ENCODE data around the gene FAM124A. TPM values are rescaled to one million over a fixed set of nuclear protein-coding genes. Genes with fewer than 3 reads are reported as not detected.

The FAM124A gene
- total RNA-seq, 1 experiment from 2014 or later: not detected

DNA sequence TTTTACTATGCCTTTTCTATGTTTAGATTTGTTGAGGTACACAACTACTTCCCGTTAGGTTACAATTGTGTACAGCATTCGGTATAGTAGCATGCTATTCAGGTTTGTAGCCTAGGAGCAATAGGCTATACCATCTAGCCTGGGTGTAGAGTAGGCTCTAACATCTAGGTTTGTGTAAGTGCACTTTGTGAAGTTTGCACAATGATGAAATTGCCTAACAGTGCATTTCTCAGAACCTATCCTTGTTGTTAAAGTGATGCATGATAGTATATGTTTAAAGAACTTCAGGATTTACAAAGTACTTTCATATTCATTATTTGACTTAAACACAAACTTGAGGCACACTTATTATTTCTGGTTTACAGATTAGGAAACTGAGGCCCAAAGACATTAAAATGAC lies 105.8 kb downstream of the FAM124A start:
- H3K27me3 ChIP-seq (ENCODE audit: insufficient read depth, low read depth): peaks cover 3% of the 10 kb centered on the region
- no peaks in the 10 kb centered on the region for H3K36me3 ChIP-seq (ENCODE audit: low read depth)
- H2AFZ ChIP-seq: no peak overlapping the region
- POLR2A ChIA-PET (ENCODE audit: unreplicated experiment): no interaction called here
- H3K4me1 ChIP-seq (replicated peaks; ENCODE audit: insufficient read depth): no peaks in the 10 kb centered on the region
- intact Hi-C loops (cut with micrococcal nuclease; ENCODE audit: unreplicated experiment): no loop called here
- CTCF ChIA-PET: no interaction called here
- no peak overlapping the region for H3K4me2 ChIP-seq
- H3K4me3 ChIP-seq: no peak overlapping the region
- TF ChIP-seq, protein P1, sequence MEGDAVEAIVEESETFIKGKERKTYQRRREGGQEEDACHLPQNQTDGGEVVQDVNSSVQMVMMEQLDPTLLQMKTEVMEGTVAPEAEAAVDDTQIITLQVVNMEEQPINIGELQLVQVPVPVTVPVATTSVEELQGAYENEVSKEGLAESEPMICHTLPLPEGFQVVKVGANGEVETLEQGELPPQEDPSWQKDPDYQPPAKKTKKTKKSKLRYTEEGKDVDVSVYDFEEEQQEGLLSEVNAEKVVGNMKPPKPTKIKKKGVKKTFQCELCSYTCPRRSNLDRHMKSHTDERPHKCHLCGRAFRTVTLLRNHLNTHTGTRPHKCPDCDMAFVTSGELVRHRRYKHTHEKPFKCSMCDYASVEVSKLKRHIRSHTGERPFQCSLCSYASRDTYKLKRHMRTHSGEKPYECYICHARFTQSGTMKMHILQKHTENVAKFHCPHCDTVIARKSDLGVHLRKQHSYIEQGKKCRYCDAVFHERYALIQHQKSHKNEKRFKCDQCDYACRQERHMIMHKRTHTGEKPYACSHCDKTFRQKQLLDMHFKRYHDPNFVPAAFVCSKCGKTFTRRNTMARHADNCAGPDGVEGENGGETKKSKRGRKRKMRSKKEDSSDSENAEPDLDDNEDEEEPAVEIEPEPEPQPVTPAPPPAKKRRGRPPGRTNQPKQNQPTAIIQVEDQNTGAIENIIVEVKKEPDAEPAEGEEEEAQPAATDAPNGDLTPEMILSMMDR (conservative IDR thresholded peaks at IDR 0.05): no peak
- TF ChIP-seq EZH2 (IDR thresholded peaks at IDR 0.05; ENCODE audit: low read depth): no peak
- no peak overlapping the region for H3K27ac ChIP-seq
- H3F3A ChIP-seq (ENCODE audit: insufficient read depth, low read depth): no peaks in the 10 kb centered on the region
- H3K9me2 ChIP-seq (ENCODE audit: insufficient read depth): no peaks in the 10 kb centered on the region; the same call in 1 of the 2 replicates
- no peaks in the 10 kb centered on the region for H3K79me2 ChIP-seq (ENCODE audit: low read depth)
- DNase-seq: no peak
- no TSS peak for BruUV-seq (replicated peaks)
- no peaks in the 10 kb centered on the region for H3K9me3 ChIP-seq (ENCODE audit: insufficient read depth, low read depth)
- no peaks in the 10 kb centered on the region for H4K20me1 ChIP-seq (ENCODE audit: insufficient read depth)

DNA sequence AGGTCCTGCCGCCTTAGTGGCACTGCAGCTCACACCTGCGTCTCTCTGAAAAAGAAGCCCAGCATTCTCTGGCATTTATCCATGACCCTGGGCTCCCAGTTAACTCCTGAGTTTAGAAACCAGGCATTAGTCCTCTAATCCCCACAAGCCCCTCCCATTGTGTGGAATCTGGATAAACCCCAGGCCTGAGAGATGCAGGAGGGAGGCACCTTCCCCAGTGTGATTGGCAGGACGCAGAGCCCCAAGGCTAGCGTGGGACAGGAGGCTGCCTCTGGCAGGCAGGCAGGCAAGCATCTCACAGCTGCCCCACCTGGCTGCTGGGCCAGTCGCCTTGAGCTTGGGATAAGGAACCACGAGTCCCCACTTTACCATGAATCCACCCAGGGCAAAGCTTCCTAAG lies 106.3 kb downstream of the FAM124A start:
- no peaks in the 10 kb centered on the region for H4K20me1 ChIP-seq (ENCODE audit: insufficient read depth)
- TF ChIP-seq, protein P1 (conservative IDR thresholded peaks at IDR 0.05): no peak
- TF ChIP-seq EZH2 (IDR thresholded peaks at IDR 0.05; ENCODE audit: low read depth): no peak
- peaks cover 3% of the 10 kb centered on the region for H3K27me3 ChIP-seq (ENCODE audit: insufficient read depth, low read depth)
- no peaks in the 10 kb centered on the region for H3K9me3 ChIP-seq (ENCODE audit: insufficient read depth, low read depth)
- H2AFZ ChIP-seq: no peak overlapping the region
- H3F3A ChIP-seq (ENCODE audit: insufficient read depth, low read depth): no peaks in the 10 kb centered on the region
- ChIA-PET CTCF (no interaction called here), POLR2A (ENCODE audit: unreplicated experiment) (no interaction called here)
- no peaks in the 10 kb centered on the region; the same call in 1 of the 2 replicates for H3K9me2 ChIP-seq (ENCODE audit: insufficient read depth)
- H3K4me1 ChIP-seq (replicated peaks; ENCODE audit: insufficient read depth): no peaks in the 10 kb centered on the region
- no peaks in the 10 kb centered on the region for H3K79me2 ChIP-seq (ENCODE audit: low read depth)
- no peak overlapping the region for H3K4me2 ChIP-seq
- H3K4me3 ChIP-seq: no peak overlapping the region
- no peak overlapping the region for H3K27ac ChIP-seq
- BruUV-seq (replicated peaks): no TSS peak
- H3K36me3 ChIP-seq (ENCODE audit: low read depth): no peaks in the 10 kb centered on the region
- DNase-seq: no peak
- intact Hi-C loops (cut with micrococcal nuclease; ENCODE audit: unreplicated experiment): no loop called here

DNA sequence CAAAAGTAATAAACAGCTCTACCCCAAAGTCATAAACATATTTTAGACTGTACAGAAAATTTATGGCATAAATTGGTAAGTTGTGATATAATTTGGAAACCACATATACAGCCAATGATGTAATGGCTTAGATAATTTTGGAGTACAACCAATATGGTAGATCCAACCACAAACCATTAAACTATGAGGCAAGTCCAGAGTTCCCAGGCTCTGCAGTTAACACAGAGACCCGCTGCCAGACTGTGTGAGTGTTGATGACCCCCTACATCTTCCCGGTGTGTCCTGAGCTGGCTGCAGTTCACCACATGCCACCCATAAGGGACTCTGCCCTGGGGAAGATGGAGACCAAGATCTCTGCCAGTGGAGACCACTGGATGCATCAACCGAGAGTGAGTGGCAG lies 107.4 kb downstream of the FAM124A start:
- Histone ChIP-seq H2AFZ (no peak overlapping the region), H3F3A (ENCODE audit: insufficient read depth, low read depth) (no peaks in the 10 kb centered on the region), H3K9me2 (ENCODE audit: insufficient read depth) (no peaks in the 10 kb centered on the region; the same call in 1 of the 2 replicates), H3K4me2 (no peak overlapping the region), H3K79me2 (ENCODE audit: low read depth) (no peaks in the 10 kb centered on the region), H4K20me1 (ENCODE audit: insufficient read depth) (no peaks in the 10 kb centered on the region), H3K27ac (no peak overlapping the region), H3K36me3 (ENCODE audit: low read depth) (no peaks in the 10 kb centered on the region), H3K4me1 (replicated peaks; ENCODE audit: insufficient read depth) (no peaks in the 10 kb centered on the region), H3K9me3 (ENCODE audit: insufficient read depth, low read depth) (no peaks in the 10 kb centered on the region), H3K4me3 (no peak overlapping the region), H3K27me3 (ENCODE audit: insufficient read depth, low read depth) (peaks cover 3% of the 10 kb centered on the region)
- intact Hi-C loops (cut with micrococcal nuclease; ENCODE audit: unreplicated experiment): no loop called here
- DNase-seq: no peak
- ChIA-PET CTCF (interaction anchor here (0.5 kb wide), 1 partner anchor 98 kb away, joined by 6 read pairs; no protein-coding TSS in a partner anchor), POLR2A (ENCODE audit: unreplicated experiment) (no interaction called here)
- no TSS peak for BruUV-seq (replicated peaks)
- TF ChIP-seq EZH2 (IDR thresholded peaks at IDR 0.05; ENCODE audit: low read depth): no peak
- TF ChIP-seq, protein P1 (conservative IDR thresholded peaks at IDR 0.05): no peak

Measured in PC-9 (cell line).